K562 treated with DMSO at 1 percent for 48 hours (cell line): ENCODE measurements around the gene HPSE2. TPM values are rescaled to one million over a fixed set of nuclear protein-coding genes. Genes with fewer than 3 reads are reported as not detected.

Experiments
- total RNA-seq: library from RNA; unstranded; fragments of 300-600 nt; gene quantifications from 2 replicates; pipeline ENCODE4 v1.2.3, GENCODE V29; 2022; ENCODE audit warnings: low replicate concordance; ENCODE audit errors: extremely low read depth

Gene HPSE2
- total RNA-seq: not detected in 2 replicates

DNA sequence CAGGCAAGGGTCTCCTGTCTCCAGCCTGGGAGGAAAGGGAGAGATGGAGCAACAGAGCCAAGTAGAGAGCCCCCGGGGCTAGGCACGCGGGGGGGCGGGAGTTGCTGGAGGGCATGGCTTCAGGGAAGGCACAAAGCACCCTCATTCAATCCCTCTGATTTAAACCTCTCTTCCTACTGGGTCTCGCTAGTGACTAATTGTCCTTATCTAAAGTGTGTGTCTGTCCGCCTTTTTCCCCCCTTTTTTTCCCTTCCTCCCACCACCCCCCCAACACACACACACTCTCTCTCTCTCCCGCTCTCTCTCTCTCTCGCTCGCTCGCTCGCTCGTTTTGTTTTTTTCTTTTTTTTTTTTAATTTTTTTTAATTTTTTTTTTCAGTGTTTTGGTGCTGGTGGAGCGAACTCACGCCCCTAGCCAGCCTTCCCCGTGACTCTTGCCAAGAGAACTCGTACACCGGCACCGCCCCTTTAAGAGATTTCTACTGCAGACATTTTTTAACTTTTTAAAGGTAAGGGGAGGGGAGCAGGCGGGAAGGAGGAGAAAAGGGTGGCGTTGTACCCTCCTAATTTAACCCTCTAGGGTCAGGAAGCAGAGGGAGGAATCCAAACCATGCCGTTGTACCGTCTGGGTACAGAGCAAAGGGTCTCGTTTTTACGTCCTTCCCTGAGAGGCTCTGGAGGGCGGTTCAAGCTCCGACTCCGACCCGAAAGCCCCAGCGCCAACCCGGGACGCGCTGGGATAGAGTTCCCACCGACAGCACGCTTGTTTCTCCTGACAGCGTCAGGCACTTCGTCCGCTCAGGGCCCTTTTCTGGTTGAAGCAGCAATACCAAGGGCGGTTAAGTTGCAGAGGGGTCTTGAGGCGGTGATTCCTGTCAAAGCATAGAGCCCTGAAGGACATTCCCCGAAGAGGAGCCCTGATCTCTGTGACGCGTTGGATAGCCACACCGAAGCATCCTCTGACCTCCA lies at the start of gene HPSE2:
Gene HPSE2, minus strand, starts transcription at position 195 of the 969 bp plus-strand sequence.

DNA sequence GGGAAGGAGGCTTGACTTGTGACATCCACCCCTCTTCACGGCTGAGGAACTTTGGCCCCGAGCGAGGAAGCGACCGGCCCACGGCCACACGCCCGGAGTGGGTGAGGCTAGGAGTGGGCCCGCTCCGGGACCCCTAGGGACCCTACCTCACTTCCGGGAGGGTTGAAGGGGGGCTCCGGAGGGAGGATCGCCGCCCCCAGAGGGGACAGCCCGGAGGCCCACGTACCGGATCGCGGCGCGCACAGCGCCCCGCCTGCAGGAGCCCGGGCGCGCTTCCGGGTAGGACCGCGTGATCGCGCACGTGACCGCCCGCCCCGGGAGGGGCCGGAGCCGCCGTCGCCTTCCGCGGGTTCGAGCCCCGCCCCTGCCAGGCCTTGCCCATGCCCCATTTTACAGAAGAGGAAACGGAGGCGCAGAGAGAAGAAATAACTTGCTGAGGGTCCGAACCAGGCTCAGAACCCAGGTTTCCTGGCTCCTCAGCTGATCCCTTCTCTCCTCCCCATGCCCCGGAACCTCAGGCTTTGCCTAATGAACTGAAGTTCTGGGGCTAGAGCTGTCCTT lies 788.9 kb downstream of the HPSE2 start, which contains the start of gene HPS1:
Gene HPS1, minus strand, starts transcription at position 275 of the 561 bp plus-strand sequence. CDS start 3,695 bp downstream, outside the sequence.

DNA sequence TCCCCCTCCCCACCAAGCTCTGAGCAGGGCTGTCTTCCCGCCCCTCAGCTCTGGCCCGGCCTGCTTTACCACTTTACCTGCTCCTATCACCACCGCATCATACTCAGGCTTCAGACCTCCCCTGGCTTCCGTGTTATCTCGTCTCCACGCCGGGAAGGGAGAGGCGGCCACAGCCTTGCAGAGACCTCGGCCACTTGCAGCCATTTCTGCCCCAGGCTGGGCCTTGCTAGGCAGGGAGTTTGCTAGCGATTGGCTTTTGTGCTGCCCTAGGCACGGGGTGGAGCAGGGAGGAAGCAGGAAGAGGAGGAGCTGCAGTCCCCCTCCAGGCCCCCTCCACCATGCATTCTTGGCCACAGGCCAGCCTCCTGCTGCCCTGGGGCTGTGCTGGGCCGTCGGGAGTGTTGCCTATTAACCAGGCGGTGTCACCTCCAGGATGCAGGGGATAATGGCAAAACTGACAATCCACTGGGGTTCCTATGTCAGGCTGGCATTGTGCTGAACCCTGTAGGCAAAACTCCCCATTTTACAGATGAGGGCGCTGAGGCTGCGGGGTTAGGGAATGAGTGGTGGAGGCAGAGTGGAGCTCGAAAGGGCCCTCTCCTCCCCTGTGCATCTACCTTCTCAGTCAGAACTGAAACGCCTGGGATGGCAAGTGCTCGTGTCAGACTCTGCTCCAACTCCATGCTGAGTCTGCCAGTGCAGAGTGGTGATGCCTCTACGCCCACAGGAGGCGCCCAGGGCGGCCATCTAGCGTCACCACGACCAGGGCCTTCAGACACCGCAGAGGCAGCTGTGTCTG lies 820.5 kb downstream of the HPSE2 start, which contains the start of gene PYROXD2:
Gene PYROXD2, minus strand, starts transcription at position 251 of the 799 bp plus-strand sequence. Its CDS starts 47 bp downstream, at position 204.

Other genes with a start within 250 kb of the HPSE2 start
- gene CNNM1, start 93.5 kb upstream of the HPSE2 start, total RNA-seq: not detected in 2 replicates
- gene GOT1, start 194.8 kb upstream of the HPSE2 start, total RNA-seq: not detected in 2 replicates